HG03280 (cell line): ENCODE measurements around the gene KCNMA1.
"Not testable (repeated sequence)": the region's sequence is repeated elsewhere in the genome, so short reads cannot be mapped to it uniquely, and the experiment has no call there.

Source experiments
- ATAC-seq: cut with Tn5 transposase; IDR thresholded peaks from one replicate; pipeline ENCODE4 v1.9.1; 2021; ENCODE audit warnings: mild to moderate bottlenecking, moderate library complexity; ENCODE audit not compliant: unreplicated experiment

The KCNMA1 gene

GRCh38 chr10:77405771-77406241 is 231.8 kb downstream of the KCNMA1 start:
- ATAC-seq: no peak

DNA sequence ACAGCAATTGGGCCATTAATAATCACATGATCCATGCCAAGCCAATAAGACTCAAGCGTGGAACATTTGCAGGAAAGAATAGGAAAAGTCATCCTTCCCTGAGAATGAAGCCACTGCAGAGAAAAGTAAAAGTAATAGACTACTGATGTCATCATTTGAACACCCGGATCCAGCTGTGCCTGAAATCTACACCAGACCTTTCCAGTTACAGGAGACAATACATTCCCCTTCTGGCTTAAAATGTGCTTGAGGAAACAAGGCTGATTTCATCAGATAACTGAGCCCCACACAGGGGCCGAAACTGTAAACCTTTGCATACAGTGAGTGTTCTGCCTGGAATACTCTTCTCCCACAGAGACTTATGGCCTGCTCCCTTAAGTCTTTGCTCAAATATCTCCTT is 232.8 kb downstream of the KCNMA1 start:
- no peak for ATAC-seq

GRCh38 chr10:77403761-77404160 is 233.8 kb downstream of the KCNMA1 start:
- no peak for ATAC-seq

- ATAC-seq: no peak
These were observed 235.9 kb downstream of the KCNMA1 start for GRCh38 chr10:77401683-77402082.

DNA sequence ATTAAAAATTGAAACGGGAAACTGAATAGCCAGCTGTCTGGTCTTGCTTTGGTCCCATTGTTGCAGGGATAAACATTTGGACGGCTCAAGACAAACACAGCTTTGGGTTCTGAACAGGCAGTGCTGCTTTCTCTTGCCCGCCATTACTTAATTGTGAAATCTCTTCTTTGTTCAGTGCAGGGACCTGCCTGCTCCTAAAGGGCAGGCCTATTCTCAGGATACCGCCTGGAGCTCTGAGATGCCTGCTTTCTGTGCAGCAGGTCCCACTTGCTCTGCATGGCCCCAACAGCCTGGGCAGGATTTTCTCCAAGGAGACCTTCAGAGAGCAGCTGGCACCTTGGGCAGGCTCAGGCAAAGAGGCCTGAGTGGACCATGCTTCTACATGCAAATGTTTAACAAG is 237.6 kb downstream of the KCNMA1 start:
- ATAC-seq: no peak

DNA sequence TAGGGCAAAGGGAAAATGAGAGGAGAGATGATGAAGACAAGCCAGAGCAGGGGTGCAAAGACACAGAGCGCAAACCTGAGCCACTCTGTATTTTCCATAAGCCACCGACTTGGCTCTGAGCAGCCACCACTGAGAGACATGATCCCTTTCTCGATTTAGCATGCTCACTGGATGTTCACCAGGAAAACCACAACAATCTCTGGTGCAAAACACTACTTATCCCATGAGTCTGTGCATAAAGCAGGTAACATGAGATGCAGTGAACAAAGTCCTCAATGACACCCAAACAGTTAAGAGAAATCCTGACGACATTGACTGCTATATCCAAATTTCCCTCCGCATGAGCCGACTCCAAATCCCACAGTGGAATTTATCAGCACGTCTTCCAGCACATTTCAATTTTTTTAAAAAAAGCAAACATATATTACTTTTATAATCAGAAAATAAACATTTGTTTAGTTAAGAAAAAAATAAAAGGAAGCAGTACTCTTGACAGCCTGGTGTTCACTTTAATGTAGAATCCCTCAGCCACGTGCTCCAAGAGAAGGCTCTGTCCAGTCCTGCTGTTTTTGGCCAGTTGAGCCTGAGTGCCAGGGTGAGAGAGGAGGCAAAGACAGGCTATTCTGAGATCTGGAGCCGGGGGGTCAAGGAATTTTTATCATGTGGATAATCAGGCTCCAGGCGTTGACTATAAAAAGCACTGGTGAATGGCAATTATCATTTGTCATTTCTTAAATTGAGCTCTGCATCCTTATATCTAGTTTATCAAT is 238.4 kb downstream of the KCNMA1 start:
- ATAC-seq: no peak

DNA sequence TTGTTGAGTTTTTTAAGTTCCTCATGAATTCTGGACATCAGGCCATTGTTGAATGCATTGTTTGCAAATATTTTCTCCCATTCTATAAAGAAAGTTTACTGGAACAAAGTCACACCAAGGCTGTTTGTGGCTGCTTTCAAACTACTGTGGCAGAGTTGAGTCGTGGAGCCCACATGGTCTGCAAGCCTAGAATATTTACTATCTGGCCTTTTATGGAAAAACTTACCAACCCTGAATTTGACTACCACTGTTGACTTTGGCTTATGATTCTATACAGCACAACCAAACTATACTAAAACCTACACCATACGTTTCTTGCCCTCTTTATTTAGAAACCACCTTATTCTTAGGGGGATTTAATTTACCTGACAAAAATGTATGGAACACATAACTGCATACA is 239.1 kb downstream of the KCNMA1 start:
- ATAC-seq: no peak

- ATAC-seq: no peak
These were observed 240.5 kb downstream of the KCNMA1 start for GRCh38 chr10:77397103-77397502.

DNA sequence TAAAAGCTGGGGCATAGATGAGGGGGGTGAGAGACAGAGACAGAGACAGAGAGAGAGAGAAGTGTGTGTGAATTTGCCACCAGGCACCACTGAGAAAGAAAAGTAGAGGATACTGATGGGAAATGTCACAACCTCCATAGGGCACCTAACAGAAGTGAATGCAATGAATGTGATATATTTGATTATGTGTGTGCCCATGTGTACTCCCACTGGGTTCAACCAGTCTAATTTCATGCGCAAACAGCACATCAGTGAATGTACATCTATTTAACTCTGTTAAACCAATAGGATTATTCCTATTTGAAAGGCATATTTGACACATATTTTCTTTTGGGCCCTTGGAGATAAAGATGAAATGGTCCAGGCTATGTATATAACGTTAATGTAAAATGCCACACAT is 241.3 kb downstream of the KCNMA1 start:
- ATAC-seq: no peak

- no peak for ATAC-seq
These were observed 243.6 kb downstream of the KCNMA1 start for GRCh38 chr10:77393821-77394501.

GRCh38 chr10:77393411-77393810 is 244.2 kb downstream of the KCNMA1 start:
- ATAC-seq: no peak

DNA sequence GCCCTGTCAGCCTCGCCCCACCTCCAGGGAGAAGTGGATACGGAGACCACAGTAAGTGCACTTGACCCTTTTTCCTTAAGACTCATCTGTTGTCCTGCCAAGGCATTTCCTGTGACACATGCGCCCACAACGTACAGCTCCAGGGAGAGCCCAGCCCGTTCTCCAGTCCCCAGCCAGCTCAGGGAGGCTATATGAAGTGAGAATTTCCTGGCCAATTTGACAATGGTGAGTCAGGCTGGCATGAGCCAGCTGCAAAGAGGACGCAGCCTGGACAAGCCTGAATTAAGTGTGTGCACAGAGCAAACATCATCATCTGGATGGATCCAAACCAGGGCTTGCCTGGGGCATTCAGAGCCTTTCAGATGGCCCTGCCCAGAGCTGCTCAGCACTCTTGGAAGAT is 244.8 kb downstream of the KCNMA1 start:
- ATAC-seq: no peak

DNA sequence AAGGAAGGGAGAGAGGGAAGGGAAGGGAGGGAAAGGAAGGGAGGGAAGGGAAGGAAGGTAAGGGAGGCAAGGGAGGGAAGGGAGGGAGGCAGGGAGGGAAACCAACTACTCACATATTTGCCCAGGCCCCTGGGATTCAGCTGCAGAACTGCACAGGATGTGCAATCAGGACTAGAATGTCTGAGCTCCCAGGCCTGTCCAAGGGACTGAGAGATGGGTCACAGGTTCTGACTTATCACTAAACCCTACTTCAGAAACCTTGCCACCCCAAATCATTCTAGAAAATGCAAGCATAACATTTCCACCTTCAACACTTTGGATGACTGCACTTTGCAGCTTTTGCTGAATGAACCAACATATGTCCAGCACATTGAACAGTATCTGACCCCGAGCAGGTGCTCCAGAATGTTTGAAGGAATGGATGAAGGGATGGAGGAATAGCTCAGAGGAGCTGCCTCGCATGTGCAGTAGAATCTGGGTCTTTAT is 245.3 kb downstream of the KCNMA1 start:
- ATAC-seq: no peak

DNA sequence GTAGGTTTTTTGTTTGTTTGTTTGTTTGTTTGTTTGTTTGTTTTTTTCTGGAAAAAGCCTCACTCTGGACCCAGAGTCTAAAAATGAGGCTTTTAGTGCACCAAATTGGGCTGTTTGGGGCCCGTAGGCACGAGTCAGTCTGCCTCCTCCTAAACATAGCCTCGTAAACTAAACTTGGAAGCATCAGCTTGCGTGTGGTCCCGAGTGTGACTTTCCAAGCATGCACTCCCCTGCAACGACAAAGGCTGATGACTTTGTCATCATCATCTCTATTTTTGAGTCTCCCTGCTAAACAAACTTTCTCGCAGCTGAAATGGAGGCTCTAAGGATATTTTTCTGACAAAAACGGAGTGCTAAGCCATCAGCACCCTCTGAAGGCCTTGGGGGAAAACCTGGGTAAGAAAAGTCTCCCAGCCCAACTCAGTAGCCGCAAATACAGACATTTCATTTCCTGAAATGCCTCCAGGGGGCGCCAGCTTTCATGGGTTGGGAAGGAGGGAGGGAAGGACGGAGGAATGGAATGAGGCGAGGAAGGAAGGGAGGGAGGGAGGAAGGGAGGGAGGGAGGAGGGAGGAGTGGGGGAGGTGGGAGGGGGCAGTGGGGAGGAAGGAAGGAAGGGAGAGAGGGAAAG is 245.9 kb downstream of the KCNMA1 start:
- no peak for ATAC-seq

DNA sequence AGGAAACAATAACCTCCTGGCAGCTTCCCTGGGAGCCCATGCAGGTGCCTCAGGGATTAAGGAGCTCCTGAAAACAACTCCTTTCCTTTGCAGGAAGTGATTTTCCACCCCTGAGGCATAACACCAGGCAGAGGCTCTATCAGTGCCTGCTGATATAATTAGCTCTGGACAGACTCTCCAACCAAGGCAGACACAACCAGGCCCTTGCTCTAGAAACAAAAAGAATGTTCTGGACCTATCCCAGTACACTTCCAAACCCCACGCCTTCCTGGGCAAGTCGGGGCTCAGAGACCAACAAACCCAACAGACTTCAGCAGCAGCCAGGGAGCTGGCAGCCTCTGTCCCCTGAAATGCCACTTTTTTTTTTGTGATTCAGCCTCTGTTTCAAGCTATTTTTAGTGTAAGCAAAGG is 247.1 kb downstream of the KCNMA1 start:
- ATAC-seq: no peak

DNA sequence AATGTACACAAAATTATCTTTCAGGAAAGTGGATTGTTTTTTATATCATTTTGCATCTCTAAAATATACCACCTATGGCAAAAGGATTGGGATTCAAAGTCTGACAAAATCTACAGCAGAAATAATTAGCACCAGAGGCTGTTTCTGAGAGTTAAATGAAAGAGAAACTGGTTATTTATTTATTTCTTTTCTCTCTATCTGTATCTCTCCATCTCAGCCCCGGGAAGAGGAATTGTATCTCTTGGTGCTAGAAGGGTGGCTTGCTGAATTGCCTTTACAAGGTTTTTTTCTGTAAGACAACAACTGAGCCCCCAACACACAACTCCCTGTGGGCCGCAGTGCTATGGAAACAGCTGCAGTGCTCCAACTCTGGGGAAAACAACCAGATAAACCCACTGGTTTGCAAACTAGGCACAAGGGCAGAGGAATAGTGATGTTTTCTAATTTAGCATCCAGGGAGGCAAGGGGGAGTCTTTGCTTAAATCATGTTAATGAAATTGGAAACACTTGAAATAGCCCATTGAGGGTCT is 249.0 kb downstream of the KCNMA1 start:
- no peak for ATAC-seq

DNA sequence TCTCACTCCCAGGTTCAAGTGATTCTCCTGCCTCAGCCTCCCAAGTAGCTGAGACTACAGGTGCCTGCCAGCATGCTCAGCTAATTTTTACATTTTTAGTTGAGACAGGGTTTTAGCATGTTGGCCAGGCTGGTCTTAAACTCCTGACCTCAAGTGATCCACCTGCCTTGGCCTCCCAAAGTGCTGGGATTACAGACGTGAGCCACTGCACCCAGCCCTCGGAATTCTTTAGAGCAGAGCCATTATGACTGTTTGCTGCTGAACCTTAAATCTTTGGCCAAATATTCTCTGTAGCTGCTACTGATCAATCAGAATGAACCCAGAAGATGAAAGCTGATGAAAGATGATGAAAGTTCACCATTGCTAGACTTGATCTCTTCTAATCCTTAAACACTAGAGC is 249.9 kb downstream of the KCNMA1 start:
- not testable (repeated sequence) for ATAC-seq

DNA sequence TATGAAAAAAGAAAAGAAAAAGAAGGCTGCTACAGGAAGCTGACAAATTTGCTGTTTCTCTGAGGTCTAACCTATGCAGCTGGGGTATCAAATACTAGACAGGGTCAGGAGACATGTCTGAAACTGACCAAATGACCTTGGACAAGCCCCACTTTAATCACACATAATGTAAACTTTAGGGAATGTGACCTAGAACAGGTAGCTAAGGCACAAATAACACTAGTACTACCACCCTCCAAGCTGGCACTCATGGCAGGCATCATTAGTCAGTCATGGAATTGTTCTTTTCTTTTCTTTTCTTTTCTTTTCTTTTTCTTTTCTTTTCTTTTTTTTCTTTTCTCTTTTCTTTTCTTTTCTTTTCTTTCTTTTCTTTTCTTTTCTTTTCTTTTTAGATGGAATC is 250.4 kb downstream of the KCNMA1 start:
- no peak for ATAC-seq

DNA sequence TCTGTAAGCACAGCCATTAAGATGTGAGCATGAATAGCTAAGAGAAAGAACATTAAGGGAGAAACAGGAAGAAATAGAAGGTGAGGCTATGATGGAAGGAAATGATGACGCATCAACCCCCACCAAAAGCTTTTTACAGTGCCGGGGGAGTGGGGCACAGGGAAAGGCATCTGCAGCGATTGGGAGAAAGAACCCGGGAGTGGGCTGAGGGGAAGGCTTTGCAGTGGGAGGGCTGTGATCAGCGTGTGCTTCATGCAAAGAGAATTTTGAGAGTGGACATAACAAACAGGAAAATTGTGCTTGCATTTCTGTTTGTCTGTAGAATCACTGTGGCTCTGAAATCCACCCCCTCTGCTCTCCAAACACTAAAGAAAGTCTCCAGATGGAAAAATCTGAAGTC is 250.8 kb downstream of the KCNMA1 start:
- no peak for ATAC-seq

GRCh38 chr10:77386365-77386764 is 251.2 kb downstream of the KCNMA1 start:
- no peak for ATAC-seq

- ATAC-seq: no peak
These were observed 252.3 kb downstream of the KCNMA1 start for GRCh38 chr10:77385315-77385714.
